Measurements from ENCODE around the gene KL.

KL gene

GRCh38 chr13:33081666-33082065 is 65.4 kb downstream of the KL start:
- Histone ChIP-seq H3K27me3 (no peaks in the 10 kb centered on the region), H3K36me3 (no peaks in the 10 kb centered on the region), H3K27ac (no peak overlapping the region), H3K4me1 (ENCODE audit: control insufficient read depth in 1 of 2, insufficient read depth in 1 of 2, low read depth in 1 of 2, low read length in 1 of 2) (no peaks in the 10 kb centered on the region), H3K4me3 (ENCODE audit: low read depth in 1 of 2, low read length in 1 of 2) (no peak overlapping the region), H3K9me3 (no peaks in the 10 kb centered on the region)
- no peak for TF ChIP-seq CTCF (IDR thresholded peaks at IDR 0.05)

GRCh38 chr13:33083054-33083453 is 66.8 kb downstream of the KL start:
- H3K27me3 ChIP-seq, result no peaks in the 10 kb centered on the region
- no peaks in the 10 kb centered on the region for H3K4me1 ChIP-seq (ENCODE audit: control insufficient read depth in 1 of 2, insufficient read depth in 1 of 2, low read depth in 1 of 2, low read length in 1 of 2)
- no peak for TF ChIP-seq CTCF (IDR thresholded peaks at IDR 0.05)
- no peak overlapping the region for H3K4me3 ChIP-seq (ENCODE audit: low read depth in 1 of 2, low read length in 1 of 2)
- no peaks in the 10 kb centered on the region for H3K9me3 ChIP-seq
- H3K27ac ChIP-seq, result no peak overlapping the region
- no peaks in the 10 kb centered on the region for H3K36me3 ChIP-seq

GRCh38 chr13:33087091-33087490 is 70.9 kb downstream of the KL start:
- no peak overlapping the region for H3K4me3 ChIP-seq (ENCODE audit: low read depth in 1 of 2, low read length in 1 of 2)
- H3K36me3 ChIP-seq, result no peaks in the 10 kb centered on the region
- no peak overlapping the region for H3K27ac ChIP-seq
- no peaks in the 10 kb centered on the region for H3K9me3 ChIP-seq
- H3K27me3 ChIP-seq, result no peaks in the 10 kb centered on the region
- no peak for TF ChIP-seq CTCF (IDR thresholded peaks at IDR 0.05)
- no peaks in the 10 kb centered on the region for H3K4me1 ChIP-seq (ENCODE audit: control insufficient read depth in 1 of 2, insufficient read depth in 1 of 2, low read depth in 1 of 2, low read length in 1 of 2)

- Histone ChIP-seq H3K27me3 (no peaks in the 10 kb centered on the region), H3K9me3 (no peaks in the 10 kb centered on the region), H3K36me3 (no peaks in the 10 kb centered on the region), H3K27ac (no peak overlapping the region), H3K4me1 (ENCODE audit: control insufficient read depth in 1 of 2, insufficient read depth in 1 of 2, low read depth in 1 of 2, low read length in 1 of 2) (no peaks in the 10 kb centered on the region), H3K4me3 (ENCODE audit: low read depth in 1 of 2, low read length in 1 of 2) (no peak overlapping the region)
- TF ChIP-seq CTCF (IDR thresholded peaks at IDR 0.05), result no peak
Observed at GRCh38 chr13:33087790-33088189, 71.6 kb downstream of the KL start.

- H3K36me3 ChIP-seq, result no peaks in the 10 kb centered on the region
Observed at GRCh38 chr13:33089311-33089710, 73.1 kb downstream of the KL start.

More at GRCh38 chr13:33089311-33089710, 73.1 kb downstream of the KL start:
- Histone ChIP-seq H3K4me1 (ENCODE audit: control insufficient read depth in 1 of 2, insufficient read depth in 1 of 2, low read depth in 1 of 2, low read length in 1 of 2) (no peaks in the 10 kb centered on the region), H3K4me3 (ENCODE audit: low read depth in 1 of 2, low read length in 1 of 2) (no peak overlapping the region), H3K9me3 (no peaks in the 10 kb centered on the region), H3K27me3 (no peaks in the 10 kb centered on the region), H3K27ac (no peak overlapping the region)
- no peak for TF ChIP-seq CTCF (IDR thresholded peaks at IDR 0.05)
